HepG2 (cell line): ENCODE data around the gene GBGT1. TPM values are rescaled to one million over a fixed set of nuclear protein-coding genes. Genes with fewer than 3 reads are reported as not detected.

Experiments used
- ATF4 ChIP-seq, 2 experiments: fragments of 450-650 bp in 1 of 2; sonication (generic) in 1 of 2; formaldehyde crosslinking; IDR thresholded peaks; 2 replicates each; pipeline versions ENCODE4 v1.5.0 to v1.8.0; 2020 to 2022; ENCODE audit warnings: mild to moderate bottlenecking in 1 of 2, missing genetic modification reagents in 1 of 2
- HDAC2 ChIP-seq: sonication (generic); formaldehyde crosslinking; IDR thresholded peaks from 2 replicates; pipeline ENCODE4 v1.4.0; 2020; ENCODE audit warnings: missing genetic modification reagents
- MXD4 ChIP-seq: IDR thresholded peaks from 2 replicates; pipeline ENCODE4 v1.6.1; 2016; ENCODE audit warnings: mild to moderate bottlenecking, missing biosample characterization, missing genetic modification reagents
- PAXIP1 ChIP-seq: sonication (generic); formaldehyde crosslinking; conservative IDR thresholded peaks from 2 replicates; pipeline ENCODE4 v1.4.0; 2020; ENCODE audit warnings: mild to moderate bottlenecking, missing genetic modification reagents, moderate library complexity
- RAD21 ChIP-seq: fragments of 450-650 bp; formaldehyde crosslinking; IDR thresholded peaks from 2 replicates; pipeline ENCODE4 v1.5.0; 2020; ENCODE audit warnings: mild to moderate bottlenecking
- RBFOX2 ChIP-seq: fragments of 200-400 bp; formaldehyde crosslinking; IDR thresholded peaks from 2 replicates; pipeline ENCODE4 v1.6.1; 2017; ENCODE audit warnings: low read depth, mild to moderate bottlenecking, low read length
- SAP130 ChIP-seq: IDR thresholded peaks from 2 replicates; pipeline ENCODE4 v1.6.1; 2016; ENCODE audit warnings: low read depth
- TEAD2 ChIP-seq: sonication (generic); formaldehyde crosslinking; IDR thresholded peaks from 2 replicates; pipeline ENCODE4 v1.9.0; 2021; ENCODE audit warnings: missing genetic modification reagents
- ZBTB42 ChIP-seq: sonication (generic); formaldehyde crosslinking; IDR thresholded peaks from 2 replicates; pipeline ENCODE4 v1.5.0; 2020; ENCODE audit warnings: mild to moderate bottlenecking, missing genetic modification reagents
- ZNF503 ChIP-seq: sonication (generic); formaldehyde crosslinking; IDR thresholded peaks from 2 replicates; pipeline ENCODE4 v1.4.0; 2020; ENCODE audit warnings: missing genetic modification reagents
- ZNF605 ChIP-seq: sonication (generic); formaldehyde crosslinking; IDR thresholded peaks from 2 replicates; pipeline ENCODE4 v1.8.0; 2022; ENCODE audit warnings: mild to moderate bottlenecking, missing genetic modification reagents
- ZNF607 ChIP-seq: sonication (generic); formaldehyde crosslinking; IDR thresholded peaks from 2 replicates; pipeline ENCODE4 v1.5.1; 2020; ENCODE audit warnings: missing genetic modification reagents, mild to moderate bottlenecking, borderline replicate concordance
- ZNF75D ChIP-seq: sonication (generic); formaldehyde crosslinking; IDR thresholded peaks from 2 replicates; pipeline ENCODE4 v1.8.1; 2023; ENCODE audit warnings: missing genetic modification reagents, mild to moderate bottlenecking, borderline replicate concordance
- ZNF792 ChIP-seq: IDR thresholded peaks from 2 replicates; pipeline ENCODE4 v1.6.1; 2016
- ZSCAN30 ChIP-seq: sonication (generic); formaldehyde crosslinking; IDR thresholded peaks from 2 replicates; pipeline ENCODE4 v1.5.0; 2020; ENCODE audit warnings: mild to moderate bottlenecking, missing genetic modification reagents
- polyA plus RNA-seq, 8 experiments: library from polyadenylated mRNA; depleted of rRNA in 3 of 8; stranded (reverse) in 7 of 8; unstranded in 1 of 8; fragments of >200 nt; fragmentation: Illumina TruSeq in 4 of 8; extraction: Trizol in 4 of 8; gene quantifications; 2 replicates each; pipeline versions ENCODE4 v1.2.1 to v1.2.3, GENCODE V29; 2011 to 2016; ENCODE audit warnings: low read depth in 4 of 8, missing spikeins in 1 of 8, mixed read lengths in 1 of 8; ENCODE audit not compliant: insufficient read depth in 1 of 8
- total RNA-seq, 5 experiments: library from RNA; depleted of rRNA; stranded (reverse); fragments of >200 nt; fragmentation: Illumina TruSeq; extraction: Trizol; gene quantifications; 2 replicates each; pipeline ENCODE4 v1.2.3, GENCODE V29; 2016; ENCODE audit warnings: low read depth in 1 of 5
- TF ChIP-seq, protein P1 (sequence below): sonication (generic); formaldehyde crosslinking; IDR thresholded peaks from 2 replicates; pipeline ENCODE4 v1.4.0; 2020; ENCODE audit warnings: missing genetic modification reagents, borderline replicate concordance

GBGT1 gene
- total and polyA plus RNA-seq, 2 of the 13 experiments (the other 11 are each of a cell fraction or from before 2014, with no cell fraction given): not detected

GRCh38 chr9:133133681-133134387 is 29.9 kb downstream of the GBGT1 start (continued):
- TF ChIP-seq, protein P1, sequence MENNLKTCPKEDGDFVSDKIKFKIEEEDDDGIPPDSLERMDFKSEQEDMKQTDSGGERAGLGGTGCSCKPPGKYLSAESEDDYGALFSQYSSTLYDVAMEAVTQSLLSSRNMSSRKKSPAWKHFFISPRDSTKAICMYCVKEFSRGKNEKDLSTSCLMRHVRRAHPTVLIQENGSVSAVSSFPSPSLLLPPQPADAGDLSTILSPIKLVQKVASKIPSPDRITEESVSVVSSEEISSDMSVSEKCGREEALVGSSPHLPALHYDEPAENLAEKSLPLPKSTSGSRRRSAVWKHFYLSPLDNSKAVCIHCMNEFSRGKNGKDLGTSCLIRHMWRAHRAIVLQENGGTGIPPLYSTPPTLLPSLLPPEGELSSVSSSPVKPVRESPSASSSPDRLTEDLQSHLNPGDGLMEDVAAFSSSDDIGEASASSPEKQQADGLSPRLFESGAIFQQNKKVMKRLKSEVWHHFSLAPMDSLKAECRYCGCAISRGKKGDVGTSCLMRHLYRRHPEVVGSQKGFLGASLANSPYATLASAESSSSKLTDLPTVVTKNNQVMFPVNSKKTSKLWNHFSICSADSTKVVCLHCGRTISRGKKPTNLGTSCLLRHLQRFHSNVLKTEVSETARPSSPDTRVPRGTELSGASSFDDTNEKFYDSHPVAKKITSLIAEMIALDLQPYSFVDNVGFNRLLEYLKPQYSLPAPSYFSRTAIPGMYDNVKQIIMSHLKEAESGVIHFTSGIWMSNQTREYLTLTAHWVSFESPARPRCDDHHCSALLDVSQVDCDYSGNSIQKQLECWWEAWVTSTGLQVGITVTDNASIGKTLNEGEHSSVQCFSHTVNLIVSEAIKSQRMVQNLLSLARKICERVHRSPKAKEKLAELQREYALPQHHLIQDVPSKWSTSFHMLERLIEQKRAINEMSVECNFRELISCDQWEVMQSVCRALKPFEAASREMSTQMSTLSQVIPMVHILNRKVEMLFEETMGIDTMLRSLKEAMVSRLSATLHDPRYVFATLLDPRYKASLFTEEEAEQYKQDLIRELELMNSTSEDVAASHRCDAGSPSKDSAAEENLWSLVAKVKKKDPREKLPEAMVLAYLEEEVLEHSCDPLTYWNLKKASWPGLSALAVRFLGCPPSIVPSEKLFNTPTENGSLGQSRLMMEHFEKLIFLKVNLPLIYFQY (CRISPR knock-in tag): no peak
- peak; percentile 87 for TF ChIP-seq PAXIP1 (CRISPR knock-in tag)
- TF ChIP-seq ZBTB42 (CRISPR knock-in tag): peak; percentile 57; the same call in 1 of the 2 replicates
- TF ChIP-seq RAD21 (CRISPR knock-in tag): no peak
- 0 out of 2 replicates have a peak, but pooled peaks have one; percentile 25 for TF ChIP-seq ZNF503 (CRISPR knock-in tag)
- no peak for TF ChIP-seq ZSCAN30 (CRISPR knock-in tag)
- peak; percentile 83 for TF ChIP-seq ZNF792
- TF ChIP-seq MXD4 (CRISPR knock-in tag): peak; percentile 54; the same call in 1 of the 2 replicates
- TF ChIP-seq ZNF605 (CRISPR knock-in tag): no peak
- TF ChIP-seq ATF4 (CRISPR knock-in tag; IDR thresholded peaks at IDR 0.05): 0 out of 4 replicates have a peak, but pooled peaks of 1 of the 2 experiments have one; percentile 31
- no peak for TF ChIP-seq ZNF75D
- no peak for TF ChIP-seq ZNF607 (CRISPR knock-in tag)
- peak; percentile 65 for TF ChIP-seq HDAC2 (CRISPR knock-in tag)
- no peak for TF ChIP-seq RBFOX2
- no peak for TF ChIP-seq TEAD2 (CRISPR knock-in tag)
- peak; percentile 96 for TF ChIP-seq SAP130 (CRISPR knock-in tag)
